Measurements from ENCODE around the gene ESYT1.

- TF ChIP-seq CTCF (IDR thresholded peaks at IDR 0.05; ENCODE audit: low read depth, low read length, missing input control) (no peak), FOXA2 (IDR thresholded peaks at IDR 0.05) (no peak)
These were observed 30.2 kb downstream of the ESYT1 start, which contains the start of gene MYL6 for GRCh38 chr12:56158029-56158925.

All from liver (tissue), 2 donors.